ENCODE measurements around the gene LHX2.
"Not testable (repeated sequence)": the region's sequence is repeated elsewhere in the genome, so short reads cannot be mapped to it uniquely, and the experiment has no call there.

Gene LHX2

GRCh38 chr9:124011460-124012301 lies at the start of gene LHX2:
TSS of gene LHX2 (plus strand) at chr9:124011768. CDS start at chr9:124012349, 581 bp downstream.
- DNase-seq (ENCODE audit: low spot score) = peak; percentile 73

- DNase-seq (ENCODE audit: low spot score) = no peak
Measured at GRCh38 chr9:123964761-123965160, 46.8 kb upstream of the LHX2 start.

- no peak for DNase-seq (ENCODE audit: low spot score)
Measured at GRCh38 chr9:123965801-123966686, 45.5 kb upstream of the LHX2 start.

GRCh38 chr9:123967323-123967722 lies 44.2 kb upstream of the LHX2 start:
- DNase-seq (ENCODE audit: low spot score) = no peak

GRCh38 chr9:123972618-123973017 lies 39.0 kb upstream of the LHX2 start:
- DNase-seq (ENCODE audit: low spot score) = no peak

GRCh38 chr9:123973590-123974223 lies 37.9 kb upstream of the LHX2 start:
- DNase-seq (ENCODE audit: low spot score) = no peak

GRCh38 chr9:123974471-123974870 lies 37.1 kb upstream of the LHX2 start:
- no peak for DNase-seq (ENCODE audit: low spot score)

- DNase-seq (ENCODE audit: low spot score) = no peak
Measured at GRCh38 chr9:123975871-123976270, 35.7 kb upstream of the LHX2 start.

- DNase-seq (ENCODE audit: low spot score) = not testable (repeated sequence)
Measured at GRCh38 chr9:123976579-123976978, 35.0 kb upstream of the LHX2 start.

GRCh38 chr9:123978981-123979380 lies 32.6 kb upstream of the LHX2 start:
- DNase-seq (ENCODE audit: low spot score) = no peak

GRCh38 chr9:123982535-123982934 lies 29.0 kb upstream of the LHX2 start:
- no peak for DNase-seq (ENCODE audit: low spot score)

GRCh38 chr9:123983047-123983446 lies 28.5 kb upstream of the LHX2 start:
- DNase-seq (ENCODE audit: low spot score) = no peak

GRCh38 chr9:123984802-123985201 lies 26.8 kb upstream of the LHX2 start:
- DNase-seq (ENCODE audit: low spot score) = no peak

GRCh38 chr9:123985869-123986268 lies 25.7 kb upstream of the LHX2 start:
- DNase-seq (ENCODE audit: low spot score) = no peak

- DNase-seq (ENCODE audit: low spot score) = no peak
Measured at GRCh38 chr9:123990427-123990826, 21.1 kb upstream of the LHX2 start.

GRCh38 chr9:123992679-123993078 lies 18.9 kb upstream of the LHX2 start:
- DNase-seq (ENCODE audit: low spot score) = not testable (repeated sequence)

GRCh38 chr9:123996731-123997421 lies 14.7 kb upstream of the LHX2 start:
- no peak for DNase-seq (ENCODE audit: low spot score)

- DNase-seq (ENCODE audit: low spot score) = no peak
Measured at GRCh38 chr9:123997665-123998277, 13.8 kb upstream of the LHX2 start.

GRCh38 chr9:123998278-123998925 lies 13.2 kb upstream of the LHX2 start:
- DNase-seq (ENCODE audit: low spot score) = no peak

GRCh38 chr9:123998970-123999621 lies 12.5 kb upstream of the LHX2 start:
- no peak for DNase-seq (ENCODE audit: low spot score)
